Ishikawa (cell line): ENCODE results near the gene CHD9NB.

ENCODE experiments used
- TCF12 ChIP-seq: IDR thresholded peaks from 2 replicates; pipeline ENCODE4 v1.6.1; 2012; ENCODE audit warnings: low read depth
- TF ChIP-seq, protein P1 (sequence below): IDR thresholded peaks from 2 replicates; pipeline ENCODE4 v1.6.1; 2012

DNA sequence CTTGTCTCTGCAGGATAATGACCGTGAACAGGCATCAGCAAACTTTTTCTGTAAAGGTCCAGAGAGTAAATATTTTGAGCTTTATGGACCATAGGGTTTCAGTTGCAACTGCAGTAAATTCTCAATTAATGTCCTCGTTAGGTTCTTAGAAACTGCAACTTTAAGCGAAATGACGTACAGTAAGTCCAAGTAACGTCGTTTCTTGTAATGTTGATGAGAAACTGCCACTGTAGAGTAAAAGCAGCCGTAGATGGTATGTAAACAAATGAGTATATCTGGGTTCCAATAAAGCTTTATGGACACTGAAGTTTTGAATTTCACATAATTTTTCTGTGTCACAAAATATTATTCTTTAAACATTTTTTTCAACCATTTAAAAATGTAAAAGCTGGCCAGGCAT lies 7.0 kb upstream of the CHD9NB start:
- TF ChIP-seq, protein P1, sequence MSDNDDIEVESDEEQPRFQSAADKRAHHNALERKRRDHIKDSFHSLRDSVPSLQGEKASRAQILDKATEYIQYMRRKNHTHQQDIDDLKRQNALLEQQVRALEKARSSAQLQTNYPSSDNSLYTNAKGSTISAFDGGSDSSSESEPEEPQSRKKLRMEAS, result no peak
- no peak for TF ChIP-seq TCF12
